Measurements from ENCODE around the gene CFB.

DNA sequence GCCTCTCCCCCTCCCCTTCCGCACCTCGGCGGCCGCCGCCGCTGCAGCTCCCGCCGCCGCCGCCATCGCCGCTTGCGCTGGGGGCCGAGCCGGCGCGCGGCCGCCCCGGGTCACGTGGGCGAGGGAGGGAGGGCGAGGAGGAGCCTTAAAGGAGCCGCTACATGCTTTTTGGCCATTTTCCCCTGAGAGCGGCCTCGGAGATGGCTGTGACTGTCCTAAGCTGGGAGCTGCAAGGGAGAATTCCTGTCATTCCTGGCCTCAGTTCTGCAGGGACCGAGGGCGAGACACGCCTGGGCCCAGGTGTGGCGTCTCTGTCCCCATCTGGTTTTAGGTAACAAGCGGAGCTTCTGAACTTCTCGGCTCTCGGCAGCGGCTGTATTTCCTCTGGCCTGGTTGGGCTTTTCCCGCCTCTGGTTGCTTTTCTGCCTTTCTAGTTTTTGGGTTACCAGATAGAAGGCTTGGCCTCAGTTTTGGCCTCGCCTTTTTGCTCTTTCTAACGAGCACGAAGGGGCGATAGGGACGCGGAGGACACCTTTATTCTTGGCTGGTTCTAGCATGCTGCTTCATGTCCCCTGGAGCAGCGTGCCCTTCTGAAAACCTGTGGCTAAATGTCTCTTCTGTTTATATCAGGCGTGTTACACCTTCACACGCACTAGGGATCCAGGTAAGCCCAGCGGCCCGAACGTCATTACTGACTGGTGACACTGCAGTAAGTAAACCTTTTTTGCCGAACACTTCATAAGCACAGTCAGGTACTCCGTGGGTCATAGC lies 48.1 kb upstream of the CFB start, which contains the start of gene EHMT2:
- peak; percentile 85 for TF ChIP-seq POLR2A (IDR thresholded peaks at IDR 0.05)
- TF ChIP-seq, protein P1, sequence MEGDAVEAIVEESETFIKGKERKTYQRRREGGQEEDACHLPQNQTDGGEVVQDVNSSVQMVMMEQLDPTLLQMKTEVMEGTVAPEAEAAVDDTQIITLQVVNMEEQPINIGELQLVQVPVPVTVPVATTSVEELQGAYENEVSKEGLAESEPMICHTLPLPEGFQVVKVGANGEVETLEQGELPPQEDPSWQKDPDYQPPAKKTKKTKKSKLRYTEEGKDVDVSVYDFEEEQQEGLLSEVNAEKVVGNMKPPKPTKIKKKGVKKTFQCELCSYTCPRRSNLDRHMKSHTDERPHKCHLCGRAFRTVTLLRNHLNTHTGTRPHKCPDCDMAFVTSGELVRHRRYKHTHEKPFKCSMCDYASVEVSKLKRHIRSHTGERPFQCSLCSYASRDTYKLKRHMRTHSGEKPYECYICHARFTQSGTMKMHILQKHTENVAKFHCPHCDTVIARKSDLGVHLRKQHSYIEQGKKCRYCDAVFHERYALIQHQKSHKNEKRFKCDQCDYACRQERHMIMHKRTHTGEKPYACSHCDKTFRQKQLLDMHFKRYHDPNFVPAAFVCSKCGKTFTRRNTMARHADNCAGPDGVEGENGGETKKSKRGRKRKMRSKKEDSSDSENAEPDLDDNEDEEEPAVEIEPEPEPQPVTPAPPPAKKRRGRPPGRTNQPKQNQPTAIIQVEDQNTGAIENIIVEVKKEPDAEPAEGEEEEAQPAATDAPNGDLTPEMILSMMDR (IDR thresholded peaks at IDR 0.05) = peak in 2 of 4 experiments; percentile 35 to 58

All from prostate gland (tissue), 2 donors.